ENCODE data around the gene ZFP1. TPM values are rescaled to one million over a fixed set of nuclear protein-coding genes. Genes with fewer than 3 reads are reported as not detected.
"Not testable (repeated sequence)": the region's sequence is repeated elsewhere in the genome, so short reads cannot be mapped to it uniquely, and the experiment has no call there.

Gene ZFP1
- polyA plus RNA-seq, 2 of the 4 experiments (the other 2 are of a cell fraction): 14.4 to 16.1 TPM

DNA sequence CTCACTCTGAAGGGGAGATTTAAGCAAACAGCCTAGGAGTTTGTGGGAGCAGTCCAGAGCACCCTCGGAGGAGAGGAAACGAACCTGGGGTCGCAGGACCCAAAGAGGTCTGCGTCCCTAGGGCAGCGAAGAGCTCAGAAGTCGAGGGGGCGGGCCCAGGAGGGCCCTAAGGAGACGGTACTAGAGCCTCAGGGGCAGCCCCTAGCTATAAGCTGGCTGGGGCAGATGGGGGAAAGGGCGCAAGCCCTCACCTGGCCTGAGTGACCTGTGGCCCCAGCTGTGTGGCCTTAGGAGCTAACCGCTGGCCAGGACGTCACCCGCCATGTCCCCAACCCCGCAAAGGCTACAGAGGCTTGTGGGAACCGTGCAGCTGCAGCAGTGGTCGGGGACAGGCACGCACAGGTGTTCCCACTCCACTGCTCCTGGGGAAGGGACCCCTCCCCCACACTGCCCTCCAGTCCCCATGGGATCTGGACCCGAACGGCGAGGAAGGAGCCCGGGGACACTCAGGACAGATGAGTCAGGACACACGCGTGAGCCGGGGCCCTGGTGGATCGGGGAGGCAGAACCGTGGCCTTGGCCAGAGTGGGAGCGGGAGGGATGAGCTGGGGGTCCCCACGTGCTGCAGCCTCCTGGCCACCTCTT, 60.7 kb downstream of the ZFP1 start (continued):
- no peak for TF ChIP-seq RAD21 (conservative IDR thresholded peaks at IDR 0.05 in 1 of 2, IDR thresholded peaks at IDR 0.05 in 1 of 2)

DNA sequence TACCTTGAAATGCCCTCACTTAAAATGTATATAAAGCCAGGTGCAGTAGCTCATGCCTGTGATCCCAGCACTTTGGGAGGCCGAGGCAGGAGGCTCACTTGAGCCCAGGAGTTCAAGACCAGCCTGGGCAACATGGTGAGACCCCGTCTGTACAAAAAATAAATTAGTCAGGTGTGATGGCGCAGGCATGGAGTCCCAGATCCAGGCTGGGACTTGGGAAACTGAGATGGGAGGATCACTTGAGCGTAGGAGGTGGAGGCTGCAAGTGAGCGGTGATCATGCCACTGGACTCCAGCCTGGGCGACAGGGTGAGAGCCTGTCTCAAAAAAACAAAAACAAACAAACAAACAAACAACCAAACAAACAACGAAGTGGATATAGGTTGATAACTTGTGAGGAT, 61.2 kb downstream of the ZFP1 start:
- H3K4me2 ChIP-seq; ATAC-seq; H3K4me1 ChIP-seq; FAIRE-seq; DNase-seq (ENCODE audit: low read depth in 1 of 2, low spot score in 1 of 2); POLR2A ChIA-PET; H3K27ac ChIP-seq; H3K4me3 ChIP-seq; H3K9me3 ChIP-seq: not testable (repeated sequence)
- CTCF ChIA-PET: interaction anchor here (0.8 to 6.1 kb wide), 5 partner anchors 11 to 256 kb away, joined by 4 to 44 read pairs (median 4); no protein-coding TSS in a partner anchor
- WGBS (ENCODE audit: missing lambda C conversion rate): 72% methylated on average over 7 of the region's 7 CpGs

DNA sequence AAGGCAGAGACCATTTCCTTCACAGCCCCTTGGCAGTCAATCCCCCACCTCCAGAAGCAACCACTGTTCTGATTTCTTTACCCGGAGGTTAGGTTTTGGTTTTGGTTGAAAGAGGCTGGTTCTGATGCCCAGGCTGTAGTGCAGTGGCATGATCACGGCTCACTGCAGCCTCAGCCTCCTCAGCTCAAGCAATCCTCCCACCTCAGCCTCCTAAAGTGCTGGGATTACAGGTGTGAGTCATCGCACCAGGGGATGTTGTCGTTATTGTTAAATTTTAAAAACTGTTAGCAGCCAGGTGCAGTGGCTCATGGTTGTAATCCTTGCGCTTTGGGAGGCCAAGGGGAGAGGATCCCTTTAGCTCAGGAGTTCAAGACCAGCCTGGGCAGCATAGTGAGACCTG, 61.6 kb downstream of the ZFP1 start:
- Histone ChIP-seq H3K4me2 (no peak overlapping the region), H3K9me3 (no peaks in the 10 kb centered on the region), H3K27ac (no peak overlapping the region), H3K4me1 (no peaks in the 10 kb centered on the region), H3K4me3 (no peak overlapping the region)
- DNase-seq (ENCODE audit: low read depth in 1 of 2, low spot score in 1 of 2) (no peak), ATAC-seq (no peak), FAIRE-seq (no peak)
- TF ChIP-seq, protein P1, sequence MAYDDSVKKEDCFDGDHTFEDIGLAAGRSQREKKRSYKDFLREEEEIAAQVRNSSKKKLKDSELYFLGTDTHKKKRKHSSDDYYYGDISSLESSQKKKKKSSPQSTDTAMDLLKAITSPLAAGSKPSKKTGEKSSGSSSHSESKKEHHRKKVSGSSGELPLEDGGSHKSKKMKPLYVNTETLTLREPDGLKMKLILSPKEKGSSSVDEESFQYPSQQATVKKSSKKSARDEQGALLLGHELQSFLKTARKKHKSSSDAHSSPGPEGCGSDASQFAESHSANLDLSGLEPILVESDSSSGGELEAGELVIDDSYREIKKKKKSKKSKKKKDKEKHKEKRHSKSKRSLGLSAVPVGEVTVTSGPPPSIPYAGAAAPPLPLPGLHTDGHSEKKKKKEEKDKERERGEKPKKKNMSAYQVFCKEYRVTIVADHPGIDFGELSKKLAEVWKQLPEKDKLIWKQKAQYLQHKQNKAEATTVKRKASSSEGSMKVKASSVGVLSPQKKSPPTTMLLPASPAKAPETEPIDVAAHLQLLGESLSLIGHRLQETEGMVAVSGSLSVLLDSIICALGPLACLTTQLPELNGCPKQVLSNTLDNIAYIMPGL (CRISPR knock-in tag; IDR thresholded peaks at IDR 0.05; ENCODE audit: borderline replicate concordance): no peak
- TF ChIP-seq, protein P2, sequence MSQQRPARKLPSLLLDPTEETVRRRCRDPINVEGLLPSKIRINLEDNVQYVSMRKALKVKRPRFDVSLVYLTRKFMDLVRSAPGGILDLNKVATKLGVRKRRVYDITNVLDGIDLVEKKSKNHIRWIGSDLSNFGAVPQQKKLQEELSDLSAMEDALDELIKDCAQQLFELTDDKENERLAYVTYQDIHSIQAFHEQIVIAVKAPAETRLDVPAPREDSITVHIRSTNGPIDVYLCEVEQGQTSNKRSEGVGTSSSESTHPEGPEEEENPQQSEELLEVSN (IDR thresholded peaks at IDR 0.05; ENCODE audit: borderline replicate concordance, low read depth): no peak
- no peak for TF ChIP-seq HOXB5 (CRISPR knock-in tag; IDR thresholded peaks at IDR 0.05)
- TF ChIP-seq, protein P3, sequence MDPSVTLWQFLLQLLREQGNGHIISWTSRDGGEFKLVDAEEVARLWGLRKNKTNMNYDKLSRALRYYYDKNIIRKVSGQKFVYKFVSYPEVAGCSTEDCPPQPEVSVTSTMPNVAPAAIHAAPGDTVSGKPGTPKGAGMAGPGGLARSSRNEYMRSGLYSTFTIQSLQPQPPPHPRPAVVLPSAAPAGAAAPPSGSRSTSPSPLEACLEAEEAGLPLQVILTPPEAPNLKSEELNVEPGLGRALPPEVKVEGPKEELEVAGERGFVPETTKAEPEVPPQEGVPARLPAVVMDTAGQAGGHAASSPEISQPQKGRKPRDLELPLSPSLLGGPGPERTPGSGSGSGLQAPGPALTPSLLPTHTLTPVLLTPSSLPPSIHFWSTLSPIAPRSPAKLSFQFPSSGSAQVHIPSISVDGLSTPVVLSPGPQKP (IDR thresholded peaks at IDR 0.05; ENCODE audit: low read depth, low read length): no peak
- TF ChIP-seq RFX5 (IDR thresholded peaks at IDR 0.05): no peak
- TF ChIP-seq ZFP36 (IDR thresholded peaks at IDR 0.05; ENCODE audit: borderline replicate concordance, partially characterized antibody): no peak
- TF ChIP-seq TP53 (CRISPR knock-in tag; IDR thresholded peaks at IDR 0.05): no peak
- TF ChIP-seq NR3C1 (IDR thresholded peaks at IDR 0.05): no peak
- TF ChIP-seq, protein P4, sequence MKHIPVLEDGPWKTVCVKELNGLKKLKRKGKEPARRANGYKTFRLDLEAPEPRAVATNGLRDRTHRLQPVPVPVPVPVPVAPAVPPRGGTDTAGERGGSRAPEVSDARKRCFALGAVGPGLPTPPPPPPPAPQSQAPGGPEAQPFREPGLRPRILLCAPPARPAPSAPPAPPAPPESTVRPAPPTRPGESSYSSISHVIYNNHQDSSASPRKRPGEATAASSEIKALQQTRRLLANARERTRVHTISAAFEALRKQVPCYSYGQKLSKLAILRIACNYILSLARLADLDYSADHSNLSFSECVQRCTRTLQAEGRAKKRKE (CRISPR knock-in tag; IDR thresholded peaks at IDR 0.05; ENCODE audit: low read depth): no peak
- no peak for TF ChIP-seq ESRRA (IDR thresholded peaks at IDR 0.05; ENCODE audit: borderline replicate concordance, low read length)
- TF ChIP-seq CEBPB (IDR thresholded peaks at IDR 0.05): no peak
- TF ChIP-seq RNF2 (IDR thresholded peaks at IDR 0.05; ENCODE audit: borderline replicate concordance, low read depth): no peak
- TF ChIP-seq EHF (CRISPR knock-in tag; IDR thresholded peaks at IDR 0.05): no peak
- no peak for TF ChIP-seq SREBF2 (IDR thresholded peaks at IDR 0.05)
- no peak for TF ChIP-seq CHD2 (IDR thresholded peaks at IDR 0.05; ENCODE audit: low read length, partially characterized antibody)
- TF ChIP-seq CHD4 (IDR thresholded peaks at IDR 0.05; ENCODE audit: borderline replicate concordance): no peak
- TF ChIP-seq, protein P5, sequence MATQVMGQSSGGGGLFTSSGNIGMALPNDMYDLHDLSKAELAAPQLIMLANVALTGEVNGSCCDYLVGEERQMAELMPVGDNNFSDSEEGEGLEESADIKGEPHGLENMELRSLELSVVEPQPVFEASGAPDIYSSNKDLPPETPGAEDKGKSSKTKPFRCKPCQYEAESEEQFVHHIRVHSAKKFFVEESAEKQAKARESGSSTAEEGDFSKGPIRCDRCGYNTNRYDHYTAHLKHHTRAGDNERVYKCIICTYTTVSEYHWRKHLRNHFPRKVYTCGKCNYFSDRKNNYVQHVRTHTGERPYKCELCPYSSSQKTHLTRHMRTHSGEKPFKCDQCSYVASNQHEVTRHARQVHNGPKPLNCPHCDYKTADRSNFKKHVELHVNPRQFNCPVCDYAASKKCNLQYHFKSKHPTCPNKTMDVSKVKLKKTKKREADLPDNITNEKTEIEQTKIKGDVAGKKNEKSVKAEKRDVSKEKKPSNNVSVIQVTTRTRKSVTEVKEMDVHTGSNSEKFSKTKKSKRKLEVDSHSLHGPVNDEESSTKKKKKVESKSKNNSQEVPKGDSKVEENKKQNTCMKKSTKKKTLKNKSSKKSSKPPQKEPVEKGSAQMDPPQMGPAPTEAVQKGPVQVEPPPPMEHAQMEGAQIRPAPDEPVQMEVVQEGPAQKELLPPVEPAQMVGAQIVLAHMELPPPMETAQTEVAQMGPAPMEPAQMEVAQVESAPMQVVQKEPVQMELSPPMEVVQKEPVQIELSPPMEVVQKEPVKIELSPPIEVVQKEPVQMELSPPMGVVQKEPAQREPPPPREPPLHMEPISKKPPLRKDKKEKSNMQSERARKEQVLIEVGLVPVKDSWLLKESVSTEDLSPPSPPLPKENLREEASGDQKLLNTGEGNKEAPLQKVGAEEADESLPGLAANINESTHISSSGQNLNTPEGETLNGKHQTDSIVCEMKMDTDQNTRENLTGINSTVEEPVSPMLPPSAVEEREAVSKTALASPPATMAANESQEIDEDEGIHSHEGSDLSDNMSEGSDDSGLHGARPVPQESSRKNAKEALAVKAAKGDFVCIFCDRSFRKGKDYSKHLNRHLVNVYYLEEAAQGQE (IDR thresholded peaks at IDR 0.05): no peak
- TF ChIP-seq ZC3H11A (IDR thresholded peaks at IDR 0.05): no peak
- CTCF ChIA-PET: interaction anchor here (0.8 to 6.1 kb wide), 6 partner anchors 11 to 255 kb away, joined by 3 to 44 read pairs (median 4); no protein-coding TSS in a partner anchor
- POLR2A ChIA-PET: no interaction called here
- WGBS (ENCODE audit: missing lambda C conversion rate): 39% methylated on average over 5 of the region's 5 CpGs

DNA sequence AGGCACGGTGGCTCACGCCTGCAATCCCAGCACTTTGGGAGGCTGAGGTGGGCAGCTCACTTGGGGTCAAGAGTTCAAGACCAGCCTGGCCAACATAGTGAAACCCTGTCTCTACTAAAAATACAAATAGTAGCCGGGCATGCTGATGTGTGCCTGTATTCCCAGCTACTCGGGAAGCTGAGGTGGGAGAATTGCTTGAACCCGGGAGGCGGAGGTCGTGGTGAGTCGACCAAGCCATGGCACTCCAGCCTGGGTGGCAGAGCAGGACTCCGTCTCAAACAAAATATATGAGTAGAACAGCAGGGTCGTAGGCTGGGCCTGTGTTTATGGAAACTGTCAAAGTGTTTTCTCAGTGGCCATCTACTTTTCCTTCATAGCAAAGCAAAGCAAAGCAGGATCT, 63.0 kb downstream of the ZFP1 start:
- H3K27ac ChIP-seq; H3K4me2 ChIP-seq; DNase-seq (ENCODE audit: low read depth in 1 of 2, low spot score in 1 of 2); H3K4me3 ChIP-seq; ATAC-seq; H3K4me1 ChIP-seq; FAIRE-seq; POLR2A ChIA-PET; H3K9me3 ChIP-seq: not testable (repeated sequence)
- CTCF ChIA-PET: interaction anchor here (1.5 to 6.1 kb wide), 3 partner anchors 13 to 174 kb away, joined by 3 to 32 read pairs (median 11); no protein-coding TSS in a partner anchor
- 71% methylated on average over 10 of the region's 10 CpGs for whole genome bisulfite sequencing (ENCODE audit: missing lambda C conversion rate)

All from A549 (cell line).